Liver (tissue), 3 donors: ENCODE results near the gene TPSB2.

Source experiments
- EGR1 ChIP-seq, 2 donors: IDR thresholded peaks; 2 replicates each; pipeline ENCODE4 v1.6.1; 2016 to 2018; ENCODE audit warnings: antibody characterized with exemption in 2 of 2, low read depth in 2 of 2
- HNF4G ChIP-seq: IDR thresholded peaks from 2 replicates; pipeline ENCODE4 v1.6.1; 2016; ENCODE audit warnings: antibody characterized with exemption
- RAD21 ChIP-seq, 2 donors: IDR thresholded peaks; 2 replicates each; pipeline ENCODE4 v1.6.1; 2016; ENCODE audit warnings: antibody characterized with exemption in 2 of 2, mild to moderate bottlenecking in 2 of 2
- SP1 ChIP-seq: IDR thresholded peaks from 2 replicates; pipeline ENCODE4 v1.6.1; 2018; ENCODE audit warnings: antibody characterized with exemption, mild to moderate bottlenecking
- TAF1 ChIP-seq: conservative IDR thresholded peaks from 2 replicates; pipeline ENCODE4 v1.6.1; 2016; ENCODE audit warnings: antibody characterized with exemption, mild to moderate bottlenecking
- YY1 ChIP-seq: IDR thresholded peaks from 2 replicates; pipeline ENCODE4 v1.6.1; 2016; ENCODE audit warnings: antibody characterized with exemption, mild to moderate bottlenecking
- TF ChIP-seq, protein P1 (sequence below): fragments of 150-350 bp; IDR thresholded peaks from 2 replicates; pipeline ENCODE4 v1.5.1; 2017; ENCODE audit warnings: improper control_type of control experiment, low read depth, low read length; ENCODE audit not compliant: missing input control
- TF ChIP-seq, protein P2 (sequence below): IDR thresholded peaks from 2 replicates; pipeline ENCODE4 v1.6.1; 2016; ENCODE audit warnings: antibody characterized with exemption
- TF ChIP-seq, protein P3 (sequence below): IDR thresholded peaks from 2 replicates; pipeline ENCODE4 v1.6.1; 2016; ENCODE audit warnings: antibody characterized with exemption
- TF ChIP-seq, protein P4 (sequence below): IDR thresholded peaks from 2 replicates; pipeline ENCODE4 v1.6.1; 2016; ENCODE audit warnings: antibody characterized with exemption, mild to moderate bottlenecking
- donor health status: healthy.
- donor health status: healthy.

DNA sequence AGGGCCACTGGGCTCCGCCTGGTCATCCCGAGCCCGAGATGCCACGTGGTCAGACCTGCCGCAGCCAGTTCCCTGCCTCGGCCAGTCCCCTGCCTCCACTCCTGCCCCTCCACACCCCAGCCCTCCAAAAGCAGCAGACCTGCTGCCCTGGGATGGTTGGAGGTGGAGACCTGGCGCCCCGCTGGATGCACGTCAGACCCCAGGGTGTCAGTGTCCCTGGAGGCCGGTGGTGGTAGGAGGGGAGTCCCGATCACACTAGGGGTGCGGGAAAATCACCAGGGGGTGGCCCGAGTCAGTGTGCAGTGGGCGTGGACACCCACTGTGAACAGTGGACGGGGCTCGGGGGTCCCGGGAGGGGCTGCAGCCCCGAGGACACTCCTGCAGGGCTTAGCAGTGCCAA is 31.8 kb downstream of the TPSB2 start:
- TF ChIP-seq, protein P1, sequence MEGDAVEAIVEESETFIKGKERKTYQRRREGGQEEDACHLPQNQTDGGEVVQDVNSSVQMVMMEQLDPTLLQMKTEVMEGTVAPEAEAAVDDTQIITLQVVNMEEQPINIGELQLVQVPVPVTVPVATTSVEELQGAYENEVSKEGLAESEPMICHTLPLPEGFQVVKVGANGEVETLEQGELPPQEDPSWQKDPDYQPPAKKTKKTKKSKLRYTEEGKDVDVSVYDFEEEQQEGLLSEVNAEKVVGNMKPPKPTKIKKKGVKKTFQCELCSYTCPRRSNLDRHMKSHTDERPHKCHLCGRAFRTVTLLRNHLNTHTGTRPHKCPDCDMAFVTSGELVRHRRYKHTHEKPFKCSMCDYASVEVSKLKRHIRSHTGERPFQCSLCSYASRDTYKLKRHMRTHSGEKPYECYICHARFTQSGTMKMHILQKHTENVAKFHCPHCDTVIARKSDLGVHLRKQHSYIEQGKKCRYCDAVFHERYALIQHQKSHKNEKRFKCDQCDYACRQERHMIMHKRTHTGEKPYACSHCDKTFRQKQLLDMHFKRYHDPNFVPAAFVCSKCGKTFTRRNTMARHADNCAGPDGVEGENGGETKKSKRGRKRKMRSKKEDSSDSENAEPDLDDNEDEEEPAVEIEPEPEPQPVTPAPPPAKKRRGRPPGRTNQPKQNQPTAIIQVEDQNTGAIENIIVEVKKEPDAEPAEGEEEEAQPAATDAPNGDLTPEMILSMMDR = no peak
- TF ChIP-seq TAF1 (no peak), SP1 (no peak), RAD21 (IDR thresholded peaks at IDR 0.05) (no peak), EGR1 (IDR thresholded peaks at IDR 0.05; ENCODE audit: low read depth in 2 of 2) (no peak), HNF4G (no peak), YY1 (no peak)
- TF ChIP-seq, protein P2, sequence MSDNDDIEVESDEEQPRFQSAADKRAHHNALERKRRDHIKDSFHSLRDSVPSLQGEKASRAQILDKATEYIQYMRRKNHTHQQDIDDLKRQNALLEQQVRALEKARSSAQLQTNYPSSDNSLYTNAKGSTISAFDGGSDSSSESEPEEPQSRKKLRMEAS = no peak
- TF ChIP-seq, protein P3, sequence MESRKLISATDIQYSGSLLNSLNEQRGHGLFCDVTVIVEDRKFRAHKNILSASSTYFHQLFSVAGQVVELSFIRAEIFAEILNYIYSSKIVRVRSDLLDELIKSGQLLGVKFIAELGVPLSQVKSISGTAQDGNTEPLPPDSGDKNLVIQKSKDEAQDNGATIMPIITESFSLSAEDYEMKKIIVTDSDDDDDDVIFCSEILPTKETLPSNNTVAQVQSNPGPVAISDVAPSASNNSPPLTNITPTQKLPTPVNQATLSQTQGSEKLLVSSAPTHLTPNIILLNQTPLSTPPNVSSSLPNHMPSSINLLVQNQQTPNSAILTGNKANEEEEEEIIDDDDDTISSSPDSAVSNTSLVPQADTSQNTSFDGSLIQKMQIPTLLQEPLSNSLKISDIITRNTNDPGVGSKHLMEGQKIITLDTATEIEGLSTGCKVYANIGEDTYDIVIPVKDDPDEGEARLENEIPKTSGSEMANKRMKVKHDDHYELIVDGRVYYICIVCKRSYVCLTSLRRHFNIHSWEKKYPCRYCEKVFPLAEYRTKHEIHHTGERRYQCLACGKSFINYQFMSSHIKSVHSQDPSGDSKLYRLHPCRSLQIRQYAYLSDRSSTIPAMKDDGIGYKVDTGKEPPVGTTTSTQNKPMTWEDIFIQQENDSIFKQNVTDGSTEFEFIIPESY = no peak
- TF ChIP-seq, protein P4, sequence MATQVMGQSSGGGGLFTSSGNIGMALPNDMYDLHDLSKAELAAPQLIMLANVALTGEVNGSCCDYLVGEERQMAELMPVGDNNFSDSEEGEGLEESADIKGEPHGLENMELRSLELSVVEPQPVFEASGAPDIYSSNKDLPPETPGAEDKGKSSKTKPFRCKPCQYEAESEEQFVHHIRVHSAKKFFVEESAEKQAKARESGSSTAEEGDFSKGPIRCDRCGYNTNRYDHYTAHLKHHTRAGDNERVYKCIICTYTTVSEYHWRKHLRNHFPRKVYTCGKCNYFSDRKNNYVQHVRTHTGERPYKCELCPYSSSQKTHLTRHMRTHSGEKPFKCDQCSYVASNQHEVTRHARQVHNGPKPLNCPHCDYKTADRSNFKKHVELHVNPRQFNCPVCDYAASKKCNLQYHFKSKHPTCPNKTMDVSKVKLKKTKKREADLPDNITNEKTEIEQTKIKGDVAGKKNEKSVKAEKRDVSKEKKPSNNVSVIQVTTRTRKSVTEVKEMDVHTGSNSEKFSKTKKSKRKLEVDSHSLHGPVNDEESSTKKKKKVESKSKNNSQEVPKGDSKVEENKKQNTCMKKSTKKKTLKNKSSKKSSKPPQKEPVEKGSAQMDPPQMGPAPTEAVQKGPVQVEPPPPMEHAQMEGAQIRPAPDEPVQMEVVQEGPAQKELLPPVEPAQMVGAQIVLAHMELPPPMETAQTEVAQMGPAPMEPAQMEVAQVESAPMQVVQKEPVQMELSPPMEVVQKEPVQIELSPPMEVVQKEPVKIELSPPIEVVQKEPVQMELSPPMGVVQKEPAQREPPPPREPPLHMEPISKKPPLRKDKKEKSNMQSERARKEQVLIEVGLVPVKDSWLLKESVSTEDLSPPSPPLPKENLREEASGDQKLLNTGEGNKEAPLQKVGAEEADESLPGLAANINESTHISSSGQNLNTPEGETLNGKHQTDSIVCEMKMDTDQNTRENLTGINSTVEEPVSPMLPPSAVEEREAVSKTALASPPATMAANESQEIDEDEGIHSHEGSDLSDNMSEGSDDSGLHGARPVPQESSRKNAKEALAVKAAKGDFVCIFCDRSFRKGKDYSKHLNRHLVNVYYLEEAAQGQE = no peak
